SK-MEL-5 (cell line): ENCODE data around the gene SMDT1. TPM values are rescaled to one million over a fixed set of nuclear protein-coding genes. Genes with fewer than 3 reads are reported as not detected.
A peak's percentile ranks its signal among the peaks of the same experiment; 100 is the strongest.

Experiments
- DNase-seq: peaks from one replicate; pipeline ENCODE4 v3.0.0-alpha.2; 2016; ENCODE audit warnings: low read depth, low spot score
- in situ Hi-C: cut with HindIII; loops from 2 replicates; pipeline ENCODE4 v1.10.0; 2016; ENCODE audit warnings: low sequenced_read_pairs, high pct_unique_total_duplicates, low pct_unique_long_range_greater_than_20kb
- polyA plus RNA-seq, 2 experiments: library from polyadenylated mRNA; depleted of rRNA; stranded (reverse); fragments of >200 nt; gene quantifications; 2 replicates each; pipeline ENCODE4 v1.2.3, GENCODE V29; 2015
- total RNA-seq: library from RNA; depleted of rRNA; stranded (reverse); fragments of >200 nt; shearing (Covaris generic); gene quantifications from 2 replicates; pipeline ENCODE4 v1.2.3, GENCODE V29; 2014; rRNA removed

Gene SMDT1
- total RNA-seq, result 17.4 and 19.5 TPM in 2 replicates
- 37.0 and 49.8 TPM in 2 replicates for polyA plus RNA-seq (2015; cell fraction: cytosol; rRNA removed)
- polyA plus RNA-seq (2015; cell fraction: nucleus; rRNA removed), result 9.6 and 10.1 TPM in 2 replicates

GRCh38 chr22:42079319-42080251 lies at the start of gene SMDT1:
TSS of gene SMDT1 (plus strand) at chr22:42079700. CDS start at chr22:42079769, 69 bp downstream.
- in situ Hi-C loops, result no loop called here
- DNase-seq, result peak; percentile 98

GRCh38 chr22:42033263-42034181 lies 46.0 kb upstream of the SMDT1 start:
- no peak for DNase-seq
- in situ Hi-C loops, result no loop called here

- no peak for DNase-seq
- in situ Hi-C loops, result no loop called here
These were observed 44.2 kb upstream of the SMDT1 start for GRCh38 chr22:42035256-42035655.

- no peak for DNase-seq
- in situ Hi-C loops, result no loop called here
These were observed 40.2 kb upstream of the SMDT1 start for GRCh38 chr22:42039271-42039670.

GRCh38 chr22:42041784-42042183 lies 37.7 kb upstream of the SMDT1 start:
- in situ Hi-C loops, result no loop called here
- no peak for DNase-seq

GRCh38 chr22:42050641-42051180 lies 28.8 kb upstream of the SMDT1 start:
- in situ Hi-C loops, result no loop called here
- no peak for DNase-seq

DNA sequence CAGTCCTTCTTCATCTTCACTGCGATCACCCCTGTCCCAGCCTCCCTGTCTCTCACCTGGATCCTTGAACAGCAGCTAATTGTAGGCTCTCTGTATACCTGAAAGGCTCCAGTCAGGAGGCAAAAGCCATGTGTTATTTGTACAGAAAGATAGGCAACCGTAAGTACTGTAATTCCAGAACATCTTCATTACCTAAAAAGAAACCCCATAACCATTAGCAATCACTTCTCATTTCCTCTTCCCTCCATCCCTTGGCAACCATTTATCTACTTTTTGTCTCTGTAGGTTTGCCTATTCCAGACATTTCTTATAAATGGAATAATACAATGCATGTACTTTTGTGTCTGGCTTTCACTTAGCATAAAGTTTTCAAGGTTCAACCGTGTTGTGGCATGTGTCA lies 26.7 kb upstream of the SMDT1 start:
- in situ Hi-C loops, result no loop called here
- DNase-seq, result no peak

DNA sequence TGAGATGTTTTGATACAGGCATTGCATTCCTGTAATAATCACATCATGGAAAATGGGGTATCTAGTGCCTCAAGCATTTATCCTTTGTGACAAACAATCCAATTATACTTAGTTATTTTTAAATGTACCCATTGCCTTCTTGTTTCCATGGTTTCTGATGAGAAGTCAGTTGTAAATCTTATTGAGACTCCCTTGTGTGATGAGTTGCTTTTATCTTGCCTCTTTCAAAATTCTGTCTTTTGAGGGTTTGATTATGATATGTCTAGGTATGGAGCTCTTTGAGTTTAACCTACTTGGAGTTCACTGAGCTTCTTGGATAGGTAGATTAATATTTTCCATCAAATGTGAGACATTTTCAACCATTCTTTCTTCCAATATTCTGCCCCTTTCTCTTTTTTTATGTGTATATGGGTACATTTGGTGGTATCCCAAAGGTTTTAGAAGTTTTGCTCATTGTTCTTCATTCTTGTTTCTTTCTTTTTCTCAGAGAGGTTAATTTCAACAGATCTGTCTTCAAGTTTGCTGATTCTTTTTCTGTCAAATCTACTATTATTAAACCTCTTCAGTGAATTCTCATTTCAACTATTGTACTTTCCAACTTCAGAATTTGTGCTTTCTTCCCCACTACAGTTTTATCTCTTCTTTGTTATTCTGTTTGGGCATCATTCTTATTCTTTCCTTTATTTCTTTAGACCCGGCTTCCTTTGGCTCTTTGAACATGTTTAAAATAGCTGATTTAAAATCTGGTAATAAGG lies 22.6 kb upstream of the SMDT1 start:
- no peak for DNase-seq
- in situ Hi-C loops, result no loop called here

DNA sequence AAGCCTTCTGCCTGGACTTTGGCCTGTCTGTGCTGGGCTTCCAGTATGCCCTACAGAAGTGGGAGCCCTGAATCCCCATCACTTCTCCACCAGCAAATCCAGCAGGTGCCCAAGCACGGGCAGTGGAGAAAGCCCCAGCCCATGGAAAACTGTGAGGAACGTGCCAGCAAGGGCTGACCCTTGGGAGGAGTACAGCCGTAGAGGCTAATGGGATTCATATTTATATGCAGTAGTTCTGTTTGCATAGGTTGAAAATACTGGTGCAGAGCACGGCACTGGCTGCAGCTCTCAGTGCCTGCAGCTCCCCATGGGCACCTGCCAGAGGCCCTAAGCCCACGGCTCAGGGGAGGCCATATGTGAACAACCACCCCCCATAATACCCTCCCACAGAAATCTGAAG lies 19.0 kb upstream of the SMDT1 start:
- in situ Hi-C loops, result no loop called here

DNA sequence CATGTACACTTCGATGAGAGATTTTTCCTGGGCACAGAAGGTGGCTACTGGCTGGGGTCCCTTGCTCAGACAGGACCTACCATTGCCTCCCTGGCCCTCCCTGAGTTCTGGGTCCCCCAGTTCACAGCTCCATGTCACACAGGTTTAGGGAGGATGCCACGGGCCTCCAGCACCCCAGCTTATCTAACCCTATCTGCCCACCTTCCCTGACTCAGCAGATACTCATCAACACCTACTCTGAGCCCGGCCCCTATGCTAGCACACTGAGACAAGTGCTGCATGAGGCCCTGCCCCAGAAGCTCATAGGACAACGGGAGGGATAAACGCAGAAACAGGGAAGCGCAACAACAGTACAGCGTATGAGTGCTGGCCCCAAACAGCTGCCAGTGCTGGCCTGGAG lies 18.5 kb upstream of the SMDT1 start:
- no peak for DNase-seq
- in situ Hi-C loops, result no loop called here

More for the DNA sequence above, 19.0 kb upstream of the SMDT1 start:
- no peak for DNase-seq

GRCh38 chr22:42062506-42063170 lies 16.9 kb upstream of the SMDT1 start:
- DNase-seq, result no peak
- in situ Hi-C loops, result no loop called here

DNA sequence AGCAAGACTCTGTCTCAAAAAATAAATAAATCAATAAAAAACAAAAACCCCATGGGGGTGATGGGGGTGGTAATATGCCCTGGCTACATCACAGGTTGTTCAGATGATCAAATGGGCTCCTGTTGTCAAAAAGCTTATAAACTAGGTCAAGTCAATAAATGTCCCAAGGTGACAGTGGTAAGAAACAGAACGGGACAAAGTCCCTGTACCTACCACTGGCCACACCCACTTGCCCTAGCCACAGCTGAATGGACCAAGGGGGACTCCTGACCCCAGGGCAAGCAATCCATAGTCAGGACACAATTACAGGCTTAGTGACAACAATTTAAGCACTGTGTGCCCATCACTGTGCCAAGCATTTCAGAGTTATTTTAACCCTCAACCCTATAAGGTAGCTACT lies 14.9 kb upstream of the SMDT1 start:
- DNase-seq, result no peak
- in situ Hi-C loops, result no loop called here

DNA sequence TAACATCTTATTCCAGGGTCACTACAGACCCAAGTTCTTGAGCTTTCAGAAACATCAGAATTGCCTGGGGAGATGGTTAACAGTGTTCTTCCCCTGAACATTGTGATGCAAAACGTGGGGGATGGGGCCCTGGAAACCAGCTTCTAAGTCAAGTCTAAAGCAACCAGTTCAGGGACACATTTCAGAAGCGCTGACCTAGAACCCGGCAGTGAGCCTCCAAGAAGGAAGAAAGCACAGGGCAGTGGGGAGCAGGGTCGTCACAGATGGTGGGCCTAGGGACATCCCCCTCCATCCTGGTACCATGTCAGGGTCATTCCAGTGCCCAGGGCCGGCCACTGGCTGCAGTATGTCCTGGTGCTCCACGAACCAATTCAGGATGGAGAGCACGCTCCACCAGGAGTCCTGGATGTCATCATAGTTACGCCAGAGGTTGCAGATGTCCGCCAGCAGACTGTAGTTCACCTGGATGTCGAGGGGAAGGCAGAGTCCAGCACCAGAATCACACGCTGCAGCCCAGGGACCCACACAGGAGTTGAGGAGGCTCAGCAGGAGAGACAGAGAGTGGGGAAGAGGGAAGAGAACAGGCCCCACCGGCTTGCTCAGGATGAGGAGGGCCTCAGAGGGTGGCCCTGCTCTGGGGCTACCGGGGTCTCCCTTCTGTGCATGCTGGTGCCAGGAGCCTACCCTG lies 13.9 kb upstream of the SMDT1 start:
- no peak for DNase-seq
- in situ Hi-C loops, result no loop called here

DNA sequence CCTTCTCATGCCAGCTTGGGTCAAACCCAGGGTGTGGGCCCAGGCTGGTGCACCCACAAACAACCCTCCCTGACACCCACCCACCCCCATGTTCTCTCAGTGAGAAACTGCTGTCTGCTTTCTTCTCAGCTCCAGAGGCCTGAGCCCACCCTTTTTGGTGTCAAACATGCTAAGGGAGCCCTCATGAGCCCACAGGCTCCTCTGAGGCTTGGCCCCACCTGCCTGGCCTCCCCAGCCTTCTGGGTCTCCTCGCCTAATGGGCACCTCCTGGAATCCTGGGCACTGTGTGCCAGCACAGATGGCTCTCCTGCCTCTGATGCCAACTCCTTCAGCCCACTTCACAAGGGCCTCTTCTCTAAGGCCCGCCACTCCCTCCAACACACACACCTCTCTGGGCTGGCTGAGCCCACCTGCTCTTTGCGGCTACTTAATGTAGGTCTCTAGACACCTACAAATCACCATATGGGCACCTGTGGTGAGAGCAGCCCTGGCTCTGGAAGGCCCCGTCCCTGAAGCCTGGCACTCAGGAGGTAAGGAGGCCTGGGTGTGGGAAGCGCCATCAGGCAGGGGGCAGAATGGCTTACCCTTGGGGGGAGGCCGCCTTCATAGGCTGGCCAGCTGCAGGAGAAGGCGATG lies 13.3 kb upstream of the SMDT1 start:
- in situ Hi-C loops, result no loop called here
- DNase-seq, result no peak

- in situ Hi-C loops, result no loop called here
- no peak for DNase-seq
These were observed 12.6 kb upstream of the SMDT1 start for GRCh38 chr22:42066937-42067336.
